GM23338 (cell line): ENCODE data around the gene SARDH. TPM values are rescaled to one million over a fixed set of nuclear protein-coding genes. Genes with fewer than 3 reads are reported as not detected.

Experiments used
- ATAC-seq: fragments of 200-7000 bp; cut with Tn5 transposase; 3 replicates; pipeline ENCODE4 v1.9.1; 2020
- DNase-seq: peaks from one replicate; pipeline ENCODE4 v3.0.0-alpha.2; 2015; ENCODE audit warnings: low spot score
- H2AFZ ChIP-seq: fragments of 200-600 bp; sonication (generic); 2 replicates; pipeline ENCODE4 v1.8.0; 2016; ENCODE audit warnings: antibody characterized with exemption, mild to moderate bottlenecking, moderate library complexity
- H3F3A ChIP-seq: fragments of 200-600 bp; sonication (generic); replicated peaks from 2 replicates; pipeline ENCODE4 v1.8.0; 2017; ENCODE audit warnings: antibody characterized with exemption, mixed run types, low read depth
- H3K27ac ChIP-seq: fragments of 200-600 bp; sonication (generic); 2 replicates; pipeline ENCODE4 v1.6.1; 2016; ENCODE audit warnings: low read depth
- H3K27me3 ChIP-seq: fragments of 200-600 bp; sonication (generic); 2 replicates; pipeline ENCODE4 v1.8.0; 2016; ENCODE audit warnings: mild to moderate bottlenecking, mixed run types, moderate library complexity; ENCODE audit not compliant: insufficient read depth
- H3K36me3 ChIP-seq: fragments of 200-600 bp; sonication (generic); 2 replicates; pipeline ENCODE4 v1.8.0; 2016; ENCODE audit warnings: mild to moderate bottlenecking; ENCODE audit not compliant: insufficient read depth
- H3K4me1 ChIP-seq: fragments of 200-600 bp; sonication (generic); 2 replicates; pipeline ENCODE4 v1.8.0; 2016; ENCODE audit warnings: mild to moderate bottlenecking, moderate library complexity; ENCODE audit not compliant: insufficient read depth
- H3K4me2 ChIP-seq: fragments of 200-600 bp; sonication (generic); 2 replicates; pipeline ENCODE4 v1.7.1; 2017; ENCODE audit warnings: mixed run types
- H3K4me3 ChIP-seq: fragments of 200-600 bp; sonication (generic); 2 replicates; pipeline ENCODE4 v1.6.1; 2016; ENCODE audit warnings: mixed run types
- H3K79me2 ChIP-seq: fragments of 200-600 bp; sonication (generic); replicated peaks from 2 replicates; pipeline ENCODE4 v1.8.0; 2017; ENCODE audit warnings: mild to moderate bottlenecking; ENCODE audit not compliant: insufficient read depth
- H3K9me2 ChIP-seq: fragments of 200-600 bp; sonication (generic); 2 replicates; pipeline ENCODE4 v1.8.0; 2017; ENCODE audit not compliant: insufficient read depth
- H4K20me1 ChIP-seq: fragments of 200-600 bp; sonication (generic); replicated peaks from 2 replicates; pipeline ENCODE4 v1.8.0; 2017; ENCODE audit warnings: mild to moderate bottlenecking; ENCODE audit not compliant: insufficient read depth
- H3K27ac Mint-ChIP-seq: 2 replicates; pipeline ENCODE4 v1.8.0; 2020; ENCODE audit warnings: inconsistent platforms, mild to moderate bottlenecking, moderate library complexity, mixed read lengths
- H3K27me3 Mint-ChIP-seq: 3 replicates; pipeline ENCODE4 v1.8.0; 2022; ENCODE audit warnings: low read depth, mild to moderate bottlenecking, moderate library complexity, mixed read lengths, inconsistent platforms; ENCODE audit not compliant: insufficient read depth, poor library complexity
- H3K36me3 Mint-ChIP-seq: 3 replicates; pipeline ENCODE4 v1.8.0; 2021; ENCODE audit warnings: low read depth, mild to moderate bottlenecking, inconsistent platforms, moderate library complexity, mixed read lengths
- H3K4me1 Mint-ChIP-seq: 3 replicates; pipeline ENCODE4 v1.8.0; 2020; ENCODE audit warnings: mild to moderate bottlenecking, inconsistent platforms, mixed read lengths
- H3K4me3 Mint-ChIP-seq: 3 replicates; pipeline ENCODE4 v1.8.0; 2021; ENCODE audit warnings: moderate library complexity, mild to moderate bottlenecking, inconsistent platforms, mixed read lengths
- H3K9me3 Mint-ChIP-seq: 3 replicates; pipeline ENCODE4 v1.8.0; 2020; ENCODE audit warnings: moderate library complexity, mild to moderate bottlenecking, inconsistent platforms, mixed read lengths
- CREB1 ChIP-seq: fragments of 250-450 bp; sonication (Bioruptor Pico); IDR thresholded peaks from 2 replicates; pipeline ENCODE4 v1.5.0; 2020; ENCODE audit warnings: low read depth, mild to moderate bottlenecking, moderate library complexity
- EZH2 ChIP-seq: fragments of 200-600 bp; sonication (generic); IDR thresholded peaks from one replicate; pipeline ENCODE4 v1.8.0; 2017; ENCODE audit warnings: antibody characterized with exemption, mild to moderate bottlenecking, low read depth; ENCODE audit not compliant: unreplicated experiment
- JUNB ChIP-seq: IDR thresholded peaks from one replicate; pipeline ENCODE4 v1.6.1; 2016; ENCODE audit warnings: antibody characterized with exemption; ENCODE audit not compliant: unreplicated experiment
- REST ChIP-seq: IDR thresholded peaks from one replicate; pipeline ENCODE4 v1.6.1; 2018; ENCODE audit warnings: antibody characterized with exemption; ENCODE audit not compliant: unreplicated experiment
- ZNF462 ChIP-seq: fragments of 250-450 bp; sonication (Bioruptor Pico); IDR thresholded peaks from 2 replicates; pipeline ENCODE4 v1.5.0; 2020; ENCODE audit warnings: mild to moderate bottlenecking, moderate library complexity
- polyA plus RNA-seq: library from polyadenylated mRNA; unstranded; fragments of >200 nt; fragmentation: Nextera tagmentation; extraction: Ambion mirVana; gene quantifications from 2 replicates; pipeline ENCODE4 v1.2.1, GENCODE V29; 2016
- total RNA-seq: library from RNA; depleted of rRNA; stranded (reverse); fragments of >200 nt; shearing (Covaris generic); gene quantifications from 2 replicates; pipeline ENCODE4 v1.2.3, GENCODE V29; 2014

Gene SARDH
- total and polyA plus RNA-seq, 2 experiments from 2014 or later: 2.8 to 10.4 TPM

DNA sequence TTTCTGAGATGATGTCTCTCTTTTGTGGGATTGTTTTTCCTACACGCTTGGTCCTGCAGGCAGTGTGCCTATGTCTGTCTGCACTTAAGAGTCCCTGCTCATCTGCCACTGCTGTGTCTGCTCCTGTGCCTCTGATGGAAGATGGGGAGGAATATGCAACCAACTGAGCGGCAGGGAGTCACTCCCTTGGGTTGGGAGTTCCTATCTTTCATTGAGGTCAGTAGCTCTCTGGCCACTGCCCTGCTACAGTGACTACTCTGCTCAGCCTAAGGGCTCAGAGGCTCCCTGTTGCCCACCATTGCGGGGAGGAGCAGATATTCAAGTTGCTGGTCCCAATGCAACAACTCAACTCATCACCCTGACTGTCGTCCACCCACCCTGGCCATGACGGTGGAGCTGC is 115.6 kb downstream of the SARDH start (continued):
- TF ChIP-seq ZNF462 (CRISPR knock-in tag): no peak
- TF ChIP-seq EZH2: no peak

DNA sequence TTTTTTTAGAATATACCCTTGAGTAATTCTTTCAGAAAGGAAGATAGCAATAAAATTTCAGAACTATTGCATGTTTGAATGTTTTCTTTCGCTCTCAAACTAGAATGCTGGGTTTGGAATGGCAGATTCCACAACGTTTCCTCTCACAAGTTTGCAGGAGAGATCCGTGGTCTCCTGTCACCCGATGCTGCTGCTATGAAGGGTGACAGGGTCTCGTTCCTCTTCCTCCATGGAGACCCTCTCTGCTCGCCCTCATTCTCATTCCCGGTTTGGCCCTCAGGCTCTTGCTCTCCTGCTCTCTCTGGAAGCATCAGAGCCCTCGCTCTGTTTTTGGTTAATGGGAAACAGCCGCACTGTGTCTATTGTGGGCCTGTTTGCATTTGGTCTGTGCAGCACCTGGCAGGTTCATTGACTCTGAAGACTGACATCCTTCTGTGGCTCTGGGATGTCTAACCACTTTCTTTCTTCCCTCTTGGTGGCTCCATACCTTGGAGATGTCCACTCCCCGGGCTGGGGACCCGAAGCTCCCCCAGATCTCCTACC is 116.4 kb downstream of the SARDH start:
- no peak overlapping the region for H3K4me3 ChIP-seq
- H3K27me3 ChIP-seq: no peaks in the 10 kb centered on the region
- H3K9me2 ChIP-seq: no peaks in the 10 kb centered on the region; the same call in 1 of the 2 replicates
- Mint-ChIP-seq H3K4me3 (no peak overlapping the region), H3K27me3 (peaks cover 9% of the 10 kb centered on the region), H3K9me3 (peaks cover 21% of the 10 kb centered on the region), H3K4me1 (peaks cover 5% of the 10 kb centered on the region; the same call in 2 of the 3 replicates), H3K27ac (no peak overlapping the region), H3K36me3 (no peaks in the 10 kb centered on the region; the same call in 2 of the 3 replicates)
- TF ChIP-seq JUNB (no peak), EZH2 (no peak), CREB1 (CRISPR knock-in tag) (no peak), REST (no peak)
- H3K36me3 ChIP-seq: no peaks in the 10 kb centered on the region
- H4K20me1 ChIP-seq: no peaks in the 10 kb centered on the region
- H2AFZ ChIP-seq: no peak overlapping the region
- no peak for DNase-seq
- no peak overlapping the region for H3K4me2 ChIP-seq
- no peaks in the 10 kb centered on the region for H3K79me2 ChIP-seq
- no peak overlapping the region for H3K27ac ChIP-seq
- H3F3A ChIP-seq: no peaks in the 10 kb centered on the region
- no peak for ATAC-seq
- no peaks in the 10 kb centered on the region for H3K4me1 ChIP-seq
